H7 (cell line): Measurements from ENCODE around the gene HELZ2. TPM values are rescaled to one million over a fixed set of nuclear protein-coding genes. Genes with fewer than 3 reads are reported as not detected.
"Not testable (repeated sequence)": the region's sequence is repeated elsewhere in the genome, so short reads cannot be mapped to it uniquely, and the experiment has no call there.

Experiments used
- DNase-seq: peaks from one replicate; pipeline ENCODE4 v3.0.0; 2012
- H3K27me3 ChIP-seq: 2 replicates; pipeline ENCODE4 v1.6.0; 2011; ENCODE audit warnings: mild to moderate bottlenecking, low read length; ENCODE audit not compliant: control insufficient read depth, insufficient read depth
- H3K36me3 ChIP-seq: replicated peaks from 2 replicates; pipeline ENCODE4 v1.5.1; 2011; ENCODE audit warnings: low read length; ENCODE audit not compliant: control insufficient read depth, insufficient read depth
- H3K4me3 ChIP-seq: 2 replicates; pipeline ENCODE4 v1.5.1; 2011; ENCODE audit warnings: low read depth, mild to moderate bottlenecking, control low read depth, low read length, moderate library complexity; ENCODE audit not compliant: insufficient read depth
- total RNA-seq: library from RNA; depleted of rRNA; stranded (reverse); fragments of >200 nt; shearing (Covaris generic); gene quantifications from 2 replicates; pipeline ENCODE4 v1.2.3, GENCODE V29; 2014

HELZ2 gene
- total RNA-seq, 1 experiment from 2014 or later, result 20.1 TPM

DNA sequence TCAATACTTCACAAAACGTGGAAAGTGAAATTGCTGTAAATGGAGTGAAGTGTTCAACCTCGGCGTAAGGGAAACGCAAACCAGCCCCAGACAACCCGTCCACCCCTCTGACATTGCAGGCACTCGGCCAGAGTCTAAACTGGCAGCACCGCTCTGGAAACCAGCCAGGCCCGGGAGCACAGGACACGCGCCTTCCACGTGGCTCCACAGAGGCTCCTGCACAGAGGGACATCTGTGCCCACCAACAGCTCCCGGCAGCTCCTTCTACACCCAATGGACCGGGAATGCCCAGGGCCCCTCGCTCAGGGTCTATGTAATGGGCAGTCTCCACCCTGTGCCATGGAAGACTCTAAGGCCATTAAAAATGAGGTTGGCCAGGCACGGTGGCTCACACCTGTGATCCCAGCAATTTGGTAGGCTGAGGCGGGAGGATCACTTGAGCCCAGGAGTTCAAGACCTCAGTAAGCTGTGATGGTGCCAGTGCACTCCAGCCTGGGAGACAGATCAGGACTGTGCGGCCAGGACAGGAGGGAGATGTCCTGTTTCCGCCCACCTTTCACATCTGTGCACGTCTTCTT is 3.4 kb upstream of the HELZ2 start:
- Histone ChIP-seq H3K27me3 (no peaks in the 10 kb centered on the region), H3K36me3 (no peaks in the 10 kb centered on the region), H3K4me3 (no peak overlapping the region)
- DNase-seq, result no peak

DNA sequence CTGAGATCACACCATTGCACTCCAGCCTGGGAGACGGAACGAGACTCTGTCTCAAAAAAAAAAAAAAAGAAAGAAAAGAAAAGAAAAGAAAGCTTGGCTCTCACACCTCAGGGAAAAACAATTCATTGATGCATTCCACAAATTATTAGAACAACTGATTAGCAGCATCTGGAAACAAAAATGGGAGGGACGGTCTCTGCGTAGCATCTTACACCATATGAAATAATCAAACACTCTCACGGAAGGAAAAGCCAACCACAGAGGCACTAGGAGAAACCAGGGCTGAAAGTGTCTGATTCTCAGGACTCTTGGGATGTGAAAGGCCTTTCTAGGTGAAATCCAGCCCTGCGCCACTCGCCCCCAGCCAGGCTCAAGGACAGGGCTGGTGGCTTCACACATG is 2.3 kb upstream of the HELZ2 start:
- peaks cover 2% of the 10 kb centered on the region for H3K36me3 ChIP-seq
- DNase-seq, result no peak
- H3K27me3 ChIP-seq, result no peaks in the 10 kb centered on the region
- H3K4me3 ChIP-seq, result no peak overlapping the region

DNA sequence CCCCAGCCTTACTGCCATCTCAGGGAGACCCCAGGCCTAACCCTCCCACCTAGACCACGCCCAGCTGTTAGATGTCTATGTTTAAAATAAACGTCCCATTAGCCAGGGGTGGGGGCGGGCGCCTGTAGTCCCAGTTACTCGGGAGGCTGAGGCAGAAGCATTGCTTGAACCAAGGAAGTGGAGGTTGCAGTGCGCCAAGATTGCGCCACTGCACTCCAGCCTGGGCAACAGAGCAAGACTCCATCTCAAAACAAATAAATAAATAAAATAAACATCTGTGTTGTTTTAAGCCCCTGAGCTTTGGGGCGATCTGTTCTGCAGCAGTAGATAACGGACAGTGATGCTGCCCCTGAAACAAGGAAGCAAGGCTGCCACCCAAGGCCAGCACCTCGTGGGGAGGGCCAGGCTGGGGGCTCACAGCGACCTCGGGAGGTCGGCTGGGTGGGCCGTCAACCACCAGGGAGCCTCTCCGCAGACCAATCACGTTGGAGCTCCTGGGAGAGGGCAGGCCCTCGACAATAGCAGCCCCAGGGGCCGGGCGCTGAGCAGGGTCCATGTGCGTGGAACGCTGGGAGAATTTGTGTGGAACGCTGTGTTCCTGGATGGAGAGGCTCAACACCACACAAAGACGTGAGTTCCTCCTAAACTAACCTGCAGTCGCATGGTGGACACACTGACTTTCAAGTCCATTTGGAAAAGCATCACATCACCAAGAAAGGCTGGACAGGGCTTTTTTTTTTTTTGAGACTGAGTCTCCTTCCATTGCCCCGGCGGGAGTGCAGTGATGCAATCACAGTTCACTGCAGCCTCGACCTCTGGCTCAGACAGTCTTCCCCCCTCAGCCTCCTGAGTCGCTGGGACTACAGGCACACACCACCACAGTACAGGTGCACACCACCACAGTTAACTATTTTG is 1.0 kb upstream of the HELZ2 start:
- Histone ChIP-seq H3K27me3 (no peaks in the 10 kb centered on the region), H3K36me3 (peaks cover 2% of the 10 kb centered on the region), H3K4me3 (no peak overlapping the region)
- no peak for DNase-seq

DNA sequence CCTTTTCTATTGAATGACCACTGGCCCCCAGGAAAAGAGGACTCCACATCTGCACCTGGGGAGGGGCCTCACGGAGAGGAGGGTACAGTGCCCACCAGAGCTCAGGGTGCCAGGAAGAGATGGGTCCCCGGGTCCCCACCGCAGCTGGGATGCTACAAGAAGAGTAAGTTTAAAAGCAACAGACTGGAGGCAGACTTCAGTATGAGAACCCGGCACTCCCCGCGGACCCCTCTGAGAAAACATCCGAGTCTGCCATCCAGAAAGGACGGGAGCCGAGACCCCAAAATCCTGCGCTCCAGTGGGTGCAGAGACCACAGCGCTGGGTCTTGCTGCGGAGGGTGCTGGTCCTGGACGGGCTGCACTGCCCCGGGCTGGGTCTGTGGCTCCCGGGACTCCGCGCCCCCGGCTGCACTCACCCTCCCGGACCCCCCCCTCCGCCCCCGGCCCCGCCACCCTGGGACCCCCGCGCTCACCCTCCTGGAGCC is 350 bp downstream of the HELZ2 start:
- DNase-seq, result no peak
- H3K4me3 ChIP-seq, result peak overlapping the region; percentile 64
- peaks cover 2% of the 10 kb centered on the region for H3K36me3 ChIP-seq
- H3K27me3 ChIP-seq, result no peaks in the 10 kb centered on the region

DNA sequence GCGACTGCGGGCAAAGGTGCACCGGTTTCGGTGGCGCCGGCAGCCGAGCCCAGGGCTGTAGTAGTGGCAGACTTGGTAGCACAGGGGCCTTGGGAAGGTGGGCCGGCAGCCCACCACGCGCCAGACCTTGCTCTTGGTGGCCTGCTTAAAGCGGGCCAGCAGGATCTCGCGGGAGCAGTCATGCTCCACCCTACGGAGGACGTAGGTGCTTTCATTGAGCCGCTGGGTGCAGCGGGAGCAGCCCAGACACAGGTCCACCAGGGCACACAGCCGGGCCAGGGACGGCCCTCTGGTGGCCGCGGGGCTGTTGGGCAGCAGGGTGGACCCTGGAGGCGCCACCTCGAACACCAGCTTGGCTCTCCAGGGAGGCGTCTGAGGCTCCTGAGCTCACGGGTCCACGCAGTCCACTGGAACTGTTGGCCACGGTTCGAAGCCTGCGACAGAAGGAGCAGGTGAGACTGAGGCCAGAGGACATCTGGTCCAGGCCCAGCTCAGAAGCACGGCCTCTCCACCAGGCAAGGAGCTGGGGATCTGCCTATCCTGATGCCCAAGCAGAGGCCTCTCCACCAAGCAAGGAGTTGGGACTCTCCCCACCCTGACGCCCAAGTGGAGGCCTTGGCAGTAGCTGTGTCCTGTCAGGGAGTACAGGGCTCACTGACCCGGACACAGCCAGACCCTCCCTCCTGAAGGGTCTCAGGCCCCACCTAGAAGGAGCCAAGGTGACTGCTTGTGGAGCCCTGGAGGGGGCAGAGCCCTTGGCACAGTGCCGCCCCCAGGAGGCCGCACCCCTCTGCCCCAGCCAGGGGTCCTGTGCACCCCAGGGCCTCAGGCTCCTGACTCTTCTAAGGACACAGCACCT is 1.0 kb downstream of the HELZ2 start:
- no peaks in the 10 kb centered on the region for H3K27me3 ChIP-seq
- DNase-seq, result no peak
- H3K36me3 ChIP-seq, result peaks cover 2% of the 10 kb centered on the region
- H3K4me3 ChIP-seq, result peak overlapping the region; percentile 64

DNA sequence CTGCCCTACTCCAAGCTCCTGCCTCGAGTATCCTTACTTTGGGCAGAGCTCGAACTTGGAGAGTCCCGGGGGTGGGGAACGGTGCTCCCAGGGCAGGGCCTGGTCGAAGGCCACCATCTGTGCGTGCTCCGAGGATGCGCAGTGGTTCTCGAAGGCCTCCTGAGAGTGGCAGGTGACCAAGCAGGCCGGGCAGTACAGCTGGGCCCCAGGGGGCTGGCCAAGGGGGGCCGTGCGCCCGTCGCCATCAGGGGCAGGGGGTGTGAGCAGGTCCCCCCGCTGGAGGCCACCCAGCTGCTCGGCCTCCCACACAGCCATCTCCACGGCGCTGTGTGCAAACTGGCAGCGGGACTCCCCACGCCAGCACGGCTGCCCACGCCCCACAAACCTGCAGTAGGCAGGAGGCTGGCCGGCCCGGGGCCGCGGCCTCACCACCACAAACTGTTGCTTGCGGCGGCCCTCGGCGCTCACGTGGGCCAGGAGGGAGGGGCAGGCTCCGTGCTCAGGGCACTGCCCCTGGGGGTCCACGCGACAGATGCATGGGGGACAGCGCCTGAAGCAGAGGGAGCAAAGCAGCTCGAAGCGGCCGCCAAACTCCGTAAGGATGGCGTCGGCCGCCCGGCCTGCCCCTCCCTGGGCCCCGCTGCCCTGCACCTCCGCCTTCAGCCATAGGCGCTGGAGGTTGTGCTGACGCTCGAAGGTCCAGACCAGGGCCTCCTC is 1.8 kb downstream of the HELZ2 start:
- Histone ChIP-seq H3K36me3 (peaks cover 2% of the 10 kb centered on the region), H3K4me3 (no peak overlapping the region), H3K27me3 (no peaks in the 10 kb centered on the region)
- DNase-seq, result no peak

DNA sequence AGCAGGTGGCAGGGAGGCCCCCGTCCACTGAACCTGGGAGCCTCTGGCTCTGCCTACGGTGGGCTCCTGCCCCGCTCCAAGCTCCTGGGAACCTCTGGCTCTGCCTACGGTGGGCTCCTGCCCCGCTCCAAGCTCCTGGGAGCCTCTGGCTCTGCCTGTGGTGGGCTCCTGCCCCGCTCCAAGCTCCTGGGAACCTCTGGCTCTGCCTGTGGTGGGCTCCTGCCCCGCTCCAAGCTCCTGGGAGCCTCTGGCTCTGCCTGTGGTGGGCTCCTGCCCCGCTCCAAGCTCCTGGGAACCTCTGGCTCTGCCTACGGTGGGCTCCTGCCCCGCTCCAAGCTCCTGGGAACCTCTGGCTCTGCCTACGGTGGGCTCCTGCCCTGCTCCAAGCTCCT is 3.0 kb downstream of the HELZ2 start:
- not testable (repeated sequence) for DNase-seq, H3K27me3 ChIP-seq, H3K4me3 ChIP-seq, H3K36me3 ChIP-seq

DNA sequence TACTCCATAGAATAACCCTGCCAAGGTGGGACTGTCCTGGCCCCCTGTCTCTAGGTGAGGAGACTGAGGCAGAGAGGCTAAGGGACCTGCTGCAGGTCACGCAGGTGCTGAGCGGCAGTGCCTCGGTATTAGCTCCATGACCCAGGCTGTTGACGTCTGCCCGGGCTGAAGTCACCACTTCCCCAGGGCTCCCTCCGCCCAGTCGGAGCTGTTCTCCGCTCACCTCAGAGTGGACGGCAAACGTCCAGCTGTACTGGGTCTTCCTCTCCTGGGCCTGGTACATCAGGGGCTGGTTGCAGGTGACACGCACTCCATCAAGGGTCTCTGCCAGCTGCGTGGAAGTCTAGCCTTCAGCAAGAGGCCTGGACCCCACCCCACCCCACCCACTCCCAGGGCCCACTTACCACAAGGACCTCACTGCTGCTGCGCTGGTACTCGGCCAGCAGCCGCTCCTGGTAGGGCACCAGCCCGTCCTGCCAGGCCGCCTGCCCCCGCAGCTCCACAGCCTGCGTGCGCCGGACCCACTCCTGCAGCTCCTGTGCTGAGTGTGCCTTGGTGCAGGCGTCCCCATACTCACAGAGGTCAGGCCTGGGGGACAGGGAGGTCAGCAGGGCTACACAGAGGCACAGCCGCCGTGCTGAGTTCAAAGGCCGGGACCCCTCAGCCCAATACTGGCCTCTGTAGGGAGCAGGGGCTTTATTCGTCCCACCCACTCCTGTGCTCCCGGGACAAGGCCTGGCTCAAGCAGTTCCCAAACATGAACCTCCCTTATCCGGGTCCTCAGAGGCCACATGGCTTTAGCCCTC is 3.6 kb downstream of the HELZ2 start:
- Histone ChIP-seq H3K27me3 (no peaks in the 10 kb centered on the region), H3K36me3 (peaks cover 2% of the 10 kb centered on the region), H3K4me3 (no peak overlapping the region)
- DNase-seq, result no peak

DNA sequence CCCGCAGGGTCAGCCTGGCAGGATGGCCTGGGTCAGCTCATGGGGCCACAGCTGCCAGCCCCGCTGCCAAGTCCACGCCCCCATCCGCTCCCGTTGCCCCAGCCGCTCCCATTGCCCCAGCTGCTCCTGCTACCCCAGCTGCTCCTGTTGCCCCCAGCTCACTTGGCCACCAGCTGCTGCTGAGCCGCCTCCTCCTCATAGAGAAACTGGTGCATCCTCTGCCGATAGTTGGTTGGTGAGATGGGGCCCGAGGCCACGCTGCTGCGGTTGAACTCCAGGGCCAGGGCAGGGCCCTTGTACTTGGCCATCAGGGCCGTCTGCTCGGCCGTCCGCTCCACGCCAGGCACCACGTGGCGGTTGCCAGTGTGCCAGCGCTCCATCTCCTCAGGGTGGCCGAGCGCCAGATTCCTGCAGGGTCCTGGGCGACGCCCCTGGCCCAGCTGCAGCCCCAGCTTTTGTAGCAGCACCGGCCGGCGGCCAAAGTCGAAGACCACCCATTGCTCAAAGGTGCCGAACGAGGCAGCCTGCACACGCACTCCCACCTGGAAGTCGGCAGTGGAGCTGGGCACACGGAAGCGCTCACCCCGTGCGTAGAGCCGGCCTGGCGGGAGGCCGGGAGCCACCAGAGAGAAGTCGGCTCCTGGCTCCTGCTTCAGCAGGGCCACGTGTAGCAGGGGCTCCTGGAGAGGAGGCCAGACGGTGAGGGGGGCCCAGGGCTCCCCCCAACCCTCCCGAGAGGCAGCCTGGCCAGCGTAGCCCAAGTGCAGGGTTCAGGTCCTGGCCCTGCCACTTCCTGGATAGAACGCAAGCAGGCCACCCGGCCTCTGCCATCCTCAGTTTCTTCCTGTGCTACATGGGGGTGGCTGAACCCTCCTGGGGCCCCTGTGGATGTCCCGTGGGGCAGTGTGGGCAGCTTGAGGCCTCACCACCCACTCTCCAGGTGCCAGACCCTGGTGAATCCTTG is 4.8 kb downstream of the HELZ2 start:
- H3K27me3 ChIP-seq, result no peaks in the 10 kb centered on the region
- no peak overlapping the region for H3K4me3 ChIP-seq
- DNase-seq, result no peak
- peaks cover 2% of the 10 kb centered on the region for H3K36me3 ChIP-seq

DNA sequence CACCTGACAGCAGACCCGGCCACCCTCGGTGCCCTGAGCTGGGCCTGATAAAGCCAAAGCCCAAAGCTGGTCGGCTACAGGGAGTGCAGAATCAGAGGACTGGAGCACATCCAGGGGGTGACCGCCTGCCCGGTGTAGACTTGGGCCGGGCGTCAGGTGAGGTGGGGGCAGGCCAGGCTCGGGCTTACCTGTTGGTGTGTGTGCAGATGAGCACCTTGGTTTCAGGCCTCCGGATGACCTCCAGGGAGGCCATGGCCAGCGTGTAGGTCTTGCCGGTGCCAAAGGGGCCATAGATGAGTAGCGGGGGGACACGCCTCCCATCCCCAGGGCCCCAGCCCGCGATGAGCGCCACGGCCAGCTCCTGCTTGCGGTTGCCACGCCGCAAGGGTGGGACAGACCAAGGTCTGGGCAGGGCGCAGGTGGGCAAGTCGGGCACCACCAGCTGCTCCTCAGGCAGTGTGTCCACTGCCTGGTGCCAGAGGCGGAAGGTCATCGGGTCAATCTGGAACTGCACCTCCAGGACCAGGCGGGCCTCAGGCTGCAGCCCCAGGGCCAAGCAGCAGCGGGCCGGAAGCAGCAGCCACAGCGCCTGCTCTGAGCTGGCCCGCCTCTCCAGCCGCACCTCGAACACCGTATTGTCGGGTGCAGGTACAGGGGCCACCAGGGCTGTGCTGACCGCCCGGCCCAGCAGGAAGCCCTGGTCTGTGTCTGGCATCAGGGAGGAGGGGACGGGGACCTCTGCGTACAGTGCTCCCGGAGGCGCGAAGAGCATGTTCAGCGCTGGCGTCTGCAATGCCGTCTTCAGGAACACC is 5.7 kb downstream of the HELZ2 start:
- Histone ChIP-seq H3K27me3 (no peaks in the 10 kb centered on the region), H3K36me3 (peaks cover 2% of the 10 kb centered on the region), H3K4me3 (no peak overlapping the region)
- DNase-seq, result no peak

DNA sequence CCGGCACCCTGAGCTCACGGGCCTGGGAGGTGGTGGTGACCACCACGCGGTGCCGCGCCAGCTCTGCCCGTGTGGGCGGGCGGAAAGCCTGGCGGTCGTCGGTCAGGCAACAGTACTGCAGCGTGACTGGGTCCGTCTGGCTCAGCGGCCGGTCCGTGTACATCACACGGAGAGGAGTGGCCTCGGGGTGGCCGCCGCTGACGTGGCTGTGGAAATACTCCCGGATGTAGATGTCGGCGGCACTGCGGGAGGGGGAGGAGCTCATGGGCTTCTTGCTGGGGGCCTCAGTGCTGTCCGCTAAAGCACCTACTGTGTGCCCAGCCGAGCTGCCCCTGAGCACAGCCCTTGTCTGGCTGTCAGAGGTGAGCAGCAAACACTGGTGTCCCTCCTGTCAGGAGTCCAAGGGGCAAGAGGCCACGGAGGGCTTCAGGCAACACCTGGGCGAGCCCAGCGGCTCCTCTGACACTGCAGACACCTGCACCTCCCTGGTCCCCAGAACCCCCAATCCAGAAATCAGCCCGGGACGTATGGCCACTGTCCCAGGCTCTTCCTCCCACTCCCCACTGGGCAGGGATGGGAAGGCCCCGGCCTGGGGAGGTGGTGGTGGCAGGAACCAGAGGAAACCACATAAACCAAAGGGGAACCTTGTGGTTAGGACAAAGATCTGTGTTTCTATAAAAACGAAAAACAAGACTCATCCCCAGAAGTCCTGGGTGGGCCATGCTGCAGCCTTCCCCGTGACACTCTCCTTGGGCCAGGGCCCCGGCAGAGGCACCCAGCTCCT is 6.5 kb downstream of the HELZ2 start:
- peaks cover 2% of the 10 kb centered on the region for H3K36me3 ChIP-seq
- H3K4me3 ChIP-seq, result no peak overlapping the region
- no peaks in the 10 kb centered on the region for H3K27me3 ChIP-seq
- no peak for DNase-seq

DNA sequence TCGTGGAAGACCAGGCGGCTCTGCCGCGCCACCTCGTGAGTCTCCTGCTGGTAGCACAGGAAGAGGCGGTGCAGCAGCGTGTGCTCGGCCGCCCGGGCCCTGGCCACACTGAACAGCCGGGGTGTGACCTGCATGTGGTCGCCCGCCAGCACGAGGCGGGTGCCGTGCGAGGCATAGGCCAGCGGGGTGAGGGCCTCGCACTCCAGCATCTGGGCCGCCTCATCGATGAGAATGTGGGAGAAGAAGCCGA is 7.0 kb downstream of the HELZ2 start:
- Histone ChIP-seq H3K4me3 (no peak overlapping the region), H3K36me3 (peaks cover 2% of the 10 kb centered on the region), H3K27me3 (no peaks in the 10 kb centered on the region)
- no peak for DNase-seq
